Parathyroid adenoma (tissue), 2 donors: ENCODE measurements around the gene INTS2.
"Not testable (repeated sequence)": the region's sequence is repeated elsewhere in the genome, so short reads cannot be mapped to it uniquely, and the experiment has no call there.

ENCODE experiments used
- H2AFZ ChIP-seq: fragments of 300-600 bp; sonication (generic); one replicate; pipeline ENCODE4 v1.7.0; 2017; ENCODE audit warnings: antibody characterized with exemption, mild to moderate bottlenecking
- H3K27ac ChIP-seq: fragments of 300-600 bp; sonication (generic); one replicate; pipeline ENCODE4 v1.7.0; 2017
- H3K27me3 ChIP-seq: fragments of 300-600 bp; sonication (generic); one replicate; pipeline ENCODE4 v1.7.0; 2017; ENCODE audit warnings: low read length; ENCODE audit not compliant: control insufficient read depth, insufficient read depth
- H3K36me3 ChIP-seq: fragments of 300-600 bp; sonication (generic); one replicate; pipeline ENCODE4 v1.7.0; 2017; ENCODE audit warnings: low read length; ENCODE audit not compliant: control insufficient read depth, insufficient read depth
- H3K4me1 ChIP-seq: fragments of 300-600 bp; sonication (generic); one replicate; pipeline ENCODE4 v1.7.0; 2017; ENCODE audit warnings: control low read depth
- H3K4me2 ChIP-seq: fragments of 300-600 bp; sonication (generic); one replicate; pipeline ENCODE4 v1.7.0; 2017; ENCODE audit warnings: low read length
- H3K4me3 ChIP-seq: fragments of 300-600 bp; sonication (generic); one replicate; pipeline ENCODE4 v1.7.0; 2017; ENCODE audit warnings: low read depth, low read length
- H3K79me2 ChIP-seq: fragments of 300-600 bp; sonication (generic); one replicate; pipeline ENCODE4 v1.7.0; 2017; ENCODE audit warnings: control low read depth
- H3K9ac ChIP-seq: fragments of 300-600 bp; sonication (generic); one replicate; pipeline ENCODE4 v1.7.0; 2017; ENCODE audit warnings: mild to moderate bottlenecking
- H3K9me3 ChIP-seq: fragments of 300-600 bp; sonication (generic); one replicate; pipeline ENCODE4 v1.7.0; 2017; ENCODE audit warnings: low read length; ENCODE audit not compliant: control insufficient read depth
- CTCF ChIP-seq: fragments of 300-600 bp; sonication (generic); IDR thresholded peaks from one replicate; pipeline ENCODE4 v1.7.0; 2017; ENCODE audit warnings: antibody characterized with exemption, mild to moderate bottlenecking
- donor health status: primary hyperparathyroidism.

Gene INTS2

DNA sequence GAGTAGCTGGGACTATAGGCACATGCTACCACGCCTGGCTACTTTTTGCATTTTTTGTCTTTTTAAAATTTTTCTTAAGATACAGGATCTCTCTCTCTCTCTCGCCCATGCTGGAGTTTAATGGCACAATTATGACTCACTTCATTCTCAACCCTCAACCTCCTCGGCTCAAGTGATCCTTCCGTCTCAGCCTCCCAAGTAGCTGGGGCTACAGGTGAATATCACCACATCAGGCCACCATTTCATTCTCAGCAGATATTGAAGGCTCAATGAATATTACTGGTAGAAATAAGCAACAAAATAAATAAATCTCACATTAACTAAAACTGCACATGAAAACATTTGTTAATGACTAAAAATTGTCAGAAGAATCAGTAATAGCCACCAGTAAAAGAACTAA is 106.1 kb downstream of the INTS2 start:
- no peak overlapping the region for H2AFZ ChIP-seq
- H3K4me2 ChIP-seq = no peak overlapping the region
- H3K79me2 ChIP-seq = no peaks in the 10 kb centered on the region
- no peak overlapping the region for H3K27ac ChIP-seq
- H3K4me3 ChIP-seq = no peak overlapping the region
- H3K27me3 ChIP-seq = no peaks in the 10 kb centered on the region
- no peak overlapping the region for H3K9ac ChIP-seq
- TF ChIP-seq CTCF = no peak
- no peaks in the 10 kb centered on the region for H3K36me3 ChIP-seq
- no peaks in the 10 kb centered on the region for H3K4me1 ChIP-seq
- H3K9me3 ChIP-seq = no peaks in the 10 kb centered on the region

DNA sequence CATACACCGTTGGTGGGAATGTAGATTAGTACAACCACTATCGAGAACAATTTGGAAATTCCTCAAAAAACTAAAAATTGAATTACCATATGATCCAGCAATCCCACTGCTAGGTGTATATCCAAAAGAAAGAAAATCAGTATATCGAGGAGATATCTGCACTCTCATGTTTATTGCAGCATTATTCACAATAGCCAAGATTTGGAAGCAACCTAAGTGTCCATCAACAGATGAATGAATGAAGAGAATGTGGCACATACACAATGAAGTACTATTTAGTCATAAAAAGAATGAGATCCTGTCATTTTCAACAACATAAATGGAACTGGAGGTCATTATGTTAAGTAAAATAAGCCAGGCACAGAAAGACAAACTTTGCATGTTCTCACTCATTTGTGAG is 108.5 kb downstream of the INTS2 start:
- not testable (repeated sequence) for H3K36me3 ChIP-seq, H3K9me3 ChIP-seq, H3K4me2 ChIP-seq, H3K27me3 ChIP-seq, H3K9ac ChIP-seq, H3K4me1 ChIP-seq, H2AFZ ChIP-seq, H3K79me2 ChIP-seq, H3K27ac ChIP-seq, H3K4me3 ChIP-seq

- no peaks in the 10 kb centered on the region for H3K79me2 ChIP-seq
- no peak for TF ChIP-seq CTCF
- H3K36me3 ChIP-seq = no peaks in the 10 kb centered on the region
- H3K9ac ChIP-seq = no peak overlapping the region
- H3K4me1 ChIP-seq = no peaks in the 10 kb centered on the region
- H3K27ac ChIP-seq = no peak overlapping the region
- H3K27me3 ChIP-seq = no peaks in the 10 kb centered on the region
- H3K9me3 ChIP-seq = no peaks in the 10 kb centered on the region
- H3K4me3 ChIP-seq = no peak overlapping the region
- no peak overlapping the region for H3K4me2 ChIP-seq
- no peak overlapping the region for H2AFZ ChIP-seq
Measured at GRCh38 chr17:61818225-61818624, 109.6 kb downstream of the INTS2 start.

DNA sequence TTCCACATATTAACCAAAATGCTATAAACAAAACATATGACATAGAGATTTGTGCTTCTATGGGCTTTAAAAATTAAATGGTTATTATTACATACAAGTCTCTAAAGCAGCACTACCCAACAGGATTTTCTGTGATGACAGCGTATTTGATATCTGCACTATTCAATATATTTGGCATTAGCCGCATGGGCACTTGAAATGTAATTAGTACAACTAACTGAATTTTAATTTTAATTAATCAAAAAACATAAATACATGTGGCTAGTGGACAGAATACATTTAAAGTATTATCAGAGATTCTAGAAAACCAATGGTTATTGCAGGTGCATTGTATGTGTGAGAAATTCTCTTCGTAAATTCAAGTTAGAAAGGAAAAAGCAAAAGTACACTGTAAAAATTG is 110.3 kb downstream of the INTS2 start:
- Histone ChIP-seq H3K79me2 (no peaks in the 10 kb centered on the region), H3K4me1 (no peaks in the 10 kb centered on the region), H3K4me2 (no peak overlapping the region), H2AFZ (no peak overlapping the region), H3K27me3 (no peaks in the 10 kb centered on the region), H3K4me3 (no peak overlapping the region), H3K36me3 (no peaks in the 10 kb centered on the region), H3K9ac (no peak overlapping the region), H3K27ac (no peak overlapping the region), H3K9me3 (no peaks in the 10 kb centered on the region)
- no peak for TF ChIP-seq CTCF

DNA sequence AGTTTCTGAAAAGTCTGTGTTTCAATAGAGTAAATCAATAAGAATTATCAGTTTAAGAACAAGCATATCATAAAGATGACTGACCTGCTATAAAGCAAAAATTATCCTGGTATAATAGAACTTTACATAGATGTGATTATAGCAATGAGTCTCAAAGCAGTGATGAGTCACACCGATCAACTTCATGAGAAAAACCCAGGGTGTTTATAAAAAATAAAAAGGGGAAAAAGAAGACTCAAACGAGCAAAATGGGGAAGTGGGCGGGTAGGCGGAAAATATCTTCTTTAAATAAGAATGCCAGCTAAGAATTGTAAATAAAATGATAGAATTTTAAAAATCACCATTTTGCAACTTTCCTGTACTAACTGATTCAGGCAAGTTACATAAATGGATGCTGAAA is 111.2 kb downstream of the INTS2 start:
- no peak for TF ChIP-seq CTCF
- no peaks in the 10 kb centered on the region for H3K4me1 ChIP-seq
- H3K9me3 ChIP-seq = no peaks in the 10 kb centered on the region
- H3K9ac ChIP-seq = no peak overlapping the region
- H3K4me2 ChIP-seq = no peak overlapping the region
- H3K79me2 ChIP-seq = no peaks in the 10 kb centered on the region
- H3K27ac ChIP-seq = no peak overlapping the region
- no peak overlapping the region for H3K4me3 ChIP-seq
- no peaks in the 10 kb centered on the region for H3K36me3 ChIP-seq
- no peaks in the 10 kb centered on the region for H3K27me3 ChIP-seq
- H2AFZ ChIP-seq = no peak overlapping the region
